ENCODE measurements around the gene KYNU. TPM values are rescaled to one million over a fixed set of nuclear protein-coding genes. Genes with fewer than 3 reads are reported as not detected.

The KYNU gene
- polyA plus RNA-seq, 1 experiment: 4.5 TPM

- no peak for TF ChIP-seq CTCF (IDR thresholded peaks at IDR 0.05; ENCODE audit: low read depth, low read length)
- Histone ChIP-seq H3K9me3 (ENCODE audit: control insufficient read depth, insufficient read depth, low read length) (no peaks in the 10 kb centered on the region), H3K27me3 (ENCODE audit: control insufficient read depth, insufficient read depth, low read length) (no peaks in the 10 kb centered on the region), H3K4me3 (ENCODE audit: low read depth, low read length) (no peak overlapping the region), H3K27ac (ENCODE audit: low read depth, low read length) (no peak overlapping the region)
- ChIA-PET CTCF (interaction anchor here (1.1 kb wide), 1 partner anchor 20 kb away, joined by 3 read pairs; no protein-coding TSS in a partner anchor), POLR2A (no interaction called here)
- DNase-seq (ENCODE audit: low read depth, low spot score): no peak
Observed at GRCh38 chr2:142961202-142961601, 83.7 kb downstream of the KYNU start.

DNA sequence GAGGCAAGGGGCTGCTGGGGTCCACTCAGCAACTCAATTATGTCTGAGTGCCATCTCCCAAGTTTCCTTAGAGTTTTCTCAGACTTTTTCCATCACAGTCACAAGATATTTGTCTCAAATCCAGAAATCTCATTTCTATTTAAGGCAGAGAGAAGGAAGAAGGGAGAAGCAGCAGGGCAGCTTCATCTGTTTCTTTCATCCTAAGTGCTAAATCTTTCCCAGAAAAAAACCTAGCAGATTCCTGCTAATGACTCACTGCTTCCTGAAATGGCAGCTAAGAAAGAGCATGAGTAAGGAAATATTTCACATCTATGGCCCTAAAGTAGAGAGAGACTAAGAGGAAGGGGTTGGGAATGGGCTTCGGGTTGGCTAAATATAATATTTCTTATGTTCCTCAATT, 88.0 kb downstream of the KYNU start:
- no peak for DNase-seq (ENCODE audit: low read depth, low spot score)
- Histone ChIP-seq H3K27me3 (ENCODE audit: control insufficient read depth, insufficient read depth, low read length) (no peaks in the 10 kb centered on the region), H3K27ac (ENCODE audit: low read depth, low read length) (no peak overlapping the region), H3K4me3 (ENCODE audit: low read depth, low read length) (no peak overlapping the region), H3K9me3 (ENCODE audit: control insufficient read depth, insufficient read depth, low read length) (no peaks in the 10 kb centered on the region)
- TF ChIP-seq CTCF (IDR thresholded peaks at IDR 0.05; ENCODE audit: low read depth, low read length): no peak
- ChIA-PET CTCF (interaction anchor here (1.0 kb wide), 1 partner anchor 23 kb away, joined by 3 read pairs; no protein-coding TSS in a partner anchor), POLR2A (interaction anchor here (0.6 kb wide), 1 partner anchor 833 kb away, joined by 3 read pairs; no protein-coding TSS in a partner anchor)

DNA sequence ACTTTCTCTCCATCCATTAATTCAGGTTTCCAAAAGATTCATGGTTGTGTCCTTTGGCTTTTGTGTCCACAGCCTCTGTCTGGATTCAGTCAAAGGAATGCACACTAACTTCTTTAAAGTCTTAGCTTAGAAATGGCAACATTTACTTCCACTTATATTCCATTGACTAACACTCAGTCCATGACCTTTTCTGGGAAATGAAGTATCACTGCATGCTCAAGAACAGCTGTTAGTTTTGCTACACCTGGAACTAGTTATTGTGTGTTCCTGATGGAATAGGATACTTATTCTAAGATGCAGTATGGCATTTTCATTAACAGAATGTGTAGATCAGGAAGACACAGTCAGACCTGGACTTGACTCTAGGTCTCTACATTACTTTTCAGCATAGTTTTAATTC, 88.8 kb downstream of the KYNU start:
- H3K27me3 ChIP-seq (ENCODE audit: control insufficient read depth, insufficient read depth, low read length): no peaks in the 10 kb centered on the region
- no peak for TF ChIP-seq CTCF (IDR thresholded peaks at IDR 0.05; ENCODE audit: low read depth, low read length)
- H3K9me3 ChIP-seq (ENCODE audit: control insufficient read depth, insufficient read depth, low read length): no peaks in the 10 kb centered on the region
- no peak overlapping the region for H3K4me3 ChIP-seq (ENCODE audit: low read depth, low read length)
- POLR2A ChIA-PET: no interaction called here
- CTCF ChIA-PET: no interaction called here
- no peak overlapping the region for H3K27ac ChIP-seq (ENCODE audit: low read depth, low read length)
- no peak for DNase-seq (ENCODE audit: low read depth, low spot score)

- Histone ChIP-seq H3K9me3 (ENCODE audit: control insufficient read depth, insufficient read depth, low read length) (no peaks in the 10 kb centered on the region), H3K27me3 (ENCODE audit: control insufficient read depth, insufficient read depth, low read length) (no peaks in the 10 kb centered on the region), H3K4me3 (ENCODE audit: low read depth, low read length) (no peak overlapping the region), H3K27ac (ENCODE audit: low read depth, low read length) (no peak overlapping the region)
- CTCF ChIA-PET: no interaction called here
- no peak for TF ChIP-seq CTCF (IDR thresholded peaks at IDR 0.05; ENCODE audit: low read depth, low read length)
- POLR2A ChIA-PET: no interaction called here
- no peak for DNase-seq (ENCODE audit: low read depth, low spot score)
Observed at GRCh38 chr2:142967060-142967459, 89.6 kb downstream of the KYNU start.

GRCh38 chr2:142973160-142973821, 95.8 kb downstream of the KYNU start:
- DNase-seq (ENCODE audit: low read depth, low spot score): no peak
- no peak overlapping the region for H3K4me3 ChIP-seq (ENCODE audit: low read depth, low read length)
- TF ChIP-seq CTCF (IDR thresholded peaks at IDR 0.05; ENCODE audit: low read depth, low read length): no peak
- POLR2A ChIA-PET: no interaction called here
- H3K27me3 ChIP-seq (ENCODE audit: control insufficient read depth, insufficient read depth, low read length): no peaks in the 10 kb centered on the region
- H3K27ac ChIP-seq (ENCODE audit: low read depth, low read length): no peak overlapping the region
- CTCF ChIA-PET: interaction anchor here (0.5 to 2.3 kb wide), 3 partner anchors 11 to 1099 kb away, joined by 3 to 13 read pairs (median 6); no protein-coding TSS in a partner anchor
- H3K9me3 ChIP-seq (ENCODE audit: control insufficient read depth, insufficient read depth, low read length): no peaks in the 10 kb centered on the region
